Measurements from ENCODE around the gene ZNF892.

Gene ZNF892

GRCh38 chr2:95206096-95206495 lies 1.2 kb upstream of the ZNF892 start:
- ChIA-PET CTCF (interaction anchor here (0.9 kb wide), 1 partner anchor 140 kb away, joined by 6 read pairs; no protein-coding TSS in a partner anchor), POLR2A (no interaction called here)
- H3K36me3 ChIP-seq (ENCODE audit: control insufficient read depth in 2 of 2, insufficient read depth in 1 of 2, low read length in 2 of 2) = peaks cover 0 to 23% of the 10 kb centered on the region in 2 experiments; a peak in 1 of 3 replicates
- no peaks in the 10 kb centered on the region for H3K9me3 ChIP-seq (ENCODE audit: control insufficient read depth, insufficient read depth, low read depth, low read length)
- no peaks in the 10 kb centered on the region for H3K4me1 ChIP-seq (ENCODE audit: control insufficient read depth, insufficient read depth, low read length)
- no peak for TF ChIP-seq ZNF221 (tag by site-specific recombination; IDR thresholded peaks at IDR 0.05; ENCODE audit: borderline replicate concordance)
- TF ChIP-seq ZBTB8A (tag by site-specific recombination; IDR thresholded peaks at IDR 0.05) = no peak
- no peak for TF ChIP-seq ZNF777 (tag by site-specific recombination; IDR thresholded peaks at IDR 0.05; ENCODE audit: borderline replicate concordance)
- TF ChIP-seq ZBTB7A (tag by site-specific recombination; IDR thresholded peaks at IDR 0.05; ENCODE audit: low read depth) = no peak
- TF ChIP-seq ZNF341 (tag by site-specific recombination; IDR thresholded peaks at IDR 0.05; ENCODE audit: low read depth) = no peak
- no peak for TF ChIP-seq ZBTB48 (tag by site-specific recombination; IDR thresholded peaks at IDR 0.05)
- TF ChIP-seq AEBP2 (tag by site-specific recombination; IDR thresholded peaks at IDR 0.05; ENCODE audit: borderline replicate concordance) = no peak
- TF ChIP-seq ZNF529 (tag by site-specific recombination; IDR thresholded peaks at IDR 0.05; ENCODE audit: insufficient replicate concordance) = no peak
- TF ChIP-seq ZNF518A (tag by site-specific recombination; conservative IDR thresholded peaks at IDR 0.05; ENCODE audit: low read depth) = no peak
- TF ChIP-seq ZNF211 (tag by site-specific recombination; IDR thresholded peaks at IDR 0.05; ENCODE audit: low read depth) = no peak
- TF ChIP-seq PRDM10 (tag by site-specific recombination; IDR thresholded peaks at IDR 0.05) = no peak
- no peak for TF ChIP-seq IKZF3 (tag by site-specific recombination; IDR thresholded peaks at IDR 0.05)
- no peak for TF ChIP-seq SALL2 (tag by site-specific recombination; IDR thresholded peaks at IDR 0.05; ENCODE audit: borderline replicate concordance)
- no peak for TF ChIP-seq KLF10 (tag by site-specific recombination; IDR thresholded peaks at IDR 0.05)
- no peak for TF ChIP-seq SCRT2 (tag by site-specific recombination; IDR thresholded peaks at IDR 0.05)
- TF ChIP-seq ZBTB49 (tag by site-specific recombination; IDR thresholded peaks at IDR 0.05; ENCODE audit: low read depth) = no peak
- TF ChIP-seq ZNF449 (tag by site-specific recombination; IDR thresholded peaks at IDR 0.05) = no peak
- H3K27ac ChIP-seq (ENCODE audit: extremely low read depth, low read depth, low read length) = no peak overlapping the region
- no peak overlapping the region for H3K4me3 ChIP-seq (ENCODE audit: low read depth, low read length)
